GM19372 (cell line): Measurements from ENCODE around the gene SORCS2.

Experiments used
- ATAC-seq: cut with Tn5 transposase; IDR thresholded peaks from one replicate; pipeline ENCODE4 v1.9.1; 2021; ENCODE audit warnings: mild to moderate bottlenecking, low read depth, moderate library complexity; ENCODE audit not compliant: unreplicated experiment

Gene SORCS2

GRCh38 chr4:7630568-7631287 lies 438.4 kb downstream of the SORCS2 start:
- no peak for ATAC-seq

GRCh38 chr4:7631288-7632014 lies 439.1 kb downstream of the SORCS2 start:
- no peak for ATAC-seq

GRCh38 chr4:7632341-7632740 lies 440.0 kb downstream of the SORCS2 start:
- no peak for ATAC-seq

GRCh38 chr4:7632971-7633370 lies 440.6 kb downstream of the SORCS2 start:
- no peak for ATAC-seq

GRCh38 chr4:7634661-7635251 lies 442.4 kb downstream of the SORCS2 start:
- ATAC-seq: no peak

GRCh38 chr4:7635445-7636239 lies 443.3 kb downstream of the SORCS2 start:
- ATAC-seq: no peak

GRCh38 chr4:7636240-7636508 lies 443.8 kb downstream of the SORCS2 start:
- no peak for ATAC-seq

GRCh38 chr4:7637139-7637538 lies 444.8 kb downstream of the SORCS2 start:
- ATAC-seq: no peak

GRCh38 chr4:7637971-7638370 lies 445.6 kb downstream of the SORCS2 start:
- ATAC-seq: no peak

GRCh38 chr4:7638489-7638888 lies 446.2 kb downstream of the SORCS2 start:
- ATAC-seq: no peak

GRCh38 chr4:7638984-7639789 lies 446.8 kb downstream of the SORCS2 start:
- no peak for ATAC-seq

GRCh38 chr4:7640136-7640535 lies 447.8 kb downstream of the SORCS2 start:
- ATAC-seq: no peak

- ATAC-seq: no peak
Observed at GRCh38 chr4:7641712-7642111, 449.4 kb downstream of the SORCS2 start.

GRCh38 chr4:7642741-7643458 lies 450.6 kb downstream of the SORCS2 start:
- ATAC-seq: no peak

GRCh38 chr4:7645158-7645557 lies 452.8 kb downstream of the SORCS2 start:
- ATAC-seq: no peak

GRCh38 chr4:7645956-7646355 lies 453.6 kb downstream of the SORCS2 start:
- no peak for ATAC-seq

GRCh38 chr4:7646384-7647061 lies 454.2 kb downstream of the SORCS2 start:
- no peak for ATAC-seq

GRCh38 chr4:7647186-7647585 lies 454.8 kb downstream of the SORCS2 start:
- ATAC-seq: no peak
